CD1c-positive myeloid dendritic cell (primary cell): Measurements from ENCODE around the gene PRKAG2.
A peak's percentile ranks its signal among the peaks of the same experiment; 100 is the strongest.
"Not testable (repeated sequence)": the region's sequence is repeated elsewhere in the genome, so short reads cannot be mapped to it uniquely, and the experiment has no call there.

Experiments
- DNase-seq: peaks from one replicate; pipeline ENCODE4 v3.0.0-alpha.2; 2016; ENCODE audit errors: extremely low spot score

PRKAG2 gene

DNA sequence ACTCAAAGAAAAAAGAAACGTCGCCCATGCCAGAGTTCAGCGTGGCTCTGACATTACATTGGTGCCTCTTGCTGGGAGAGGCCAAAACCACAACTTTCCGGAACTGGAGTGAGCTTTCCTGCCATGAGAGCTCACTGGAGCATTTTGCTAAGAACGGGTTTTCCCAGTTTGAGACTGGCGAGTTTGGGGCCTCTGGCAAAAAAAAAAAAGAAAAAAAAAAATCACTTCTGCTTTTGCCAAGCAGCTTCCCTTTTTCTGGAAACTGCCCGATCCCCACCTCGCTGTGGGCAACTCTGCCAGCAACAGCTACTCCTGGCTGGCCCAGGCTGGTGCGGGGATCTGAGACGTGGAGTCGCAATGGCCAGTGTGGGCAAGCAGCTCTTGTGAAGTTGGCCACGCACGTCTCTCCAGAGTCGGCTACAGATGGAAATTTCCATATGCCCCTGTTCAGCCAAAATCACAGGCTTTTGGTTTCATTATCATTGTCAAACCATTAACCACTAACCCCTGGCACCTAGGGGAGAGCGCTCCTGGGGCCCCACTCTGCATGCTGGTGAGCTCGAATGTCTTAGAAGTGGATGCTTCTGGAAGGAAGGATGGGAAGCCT lies 25.7 kb downstream of the PRKAG2 start:
- peak; percentile 95 for DNase-seq

DNA sequence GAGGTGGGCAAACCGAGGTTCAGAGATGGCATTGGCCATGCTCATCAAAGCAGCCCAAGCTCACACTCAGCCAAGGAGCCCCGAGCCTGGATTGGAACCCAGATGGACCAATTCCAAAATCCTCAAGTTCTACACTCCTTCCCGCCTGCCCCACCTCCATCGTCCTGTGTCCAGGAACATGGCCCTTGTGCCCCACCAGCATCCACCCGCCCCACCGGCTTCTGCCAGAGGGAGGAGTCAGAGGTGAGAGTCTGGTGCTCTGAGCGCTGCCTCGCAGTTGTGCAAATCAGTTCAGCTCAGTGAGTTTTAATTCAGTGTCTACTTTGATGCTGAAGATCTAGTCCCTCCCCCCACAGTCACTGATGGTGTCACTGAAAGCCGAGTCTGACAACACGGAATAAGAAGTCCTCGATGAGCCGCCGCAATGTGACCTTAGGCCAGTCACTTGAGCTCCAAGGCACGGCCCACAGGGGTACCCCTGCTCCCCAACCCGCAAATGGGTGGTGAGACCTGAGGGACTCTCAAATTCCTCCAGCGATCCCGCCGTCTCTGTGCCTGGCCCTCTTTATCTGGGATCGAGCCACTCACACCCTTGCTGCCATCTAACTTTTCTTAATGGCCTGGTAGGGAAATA lies 26.3 kb downstream of the PRKAG2 start:
- DNase-seq: peak; percentile 59

DNA sequence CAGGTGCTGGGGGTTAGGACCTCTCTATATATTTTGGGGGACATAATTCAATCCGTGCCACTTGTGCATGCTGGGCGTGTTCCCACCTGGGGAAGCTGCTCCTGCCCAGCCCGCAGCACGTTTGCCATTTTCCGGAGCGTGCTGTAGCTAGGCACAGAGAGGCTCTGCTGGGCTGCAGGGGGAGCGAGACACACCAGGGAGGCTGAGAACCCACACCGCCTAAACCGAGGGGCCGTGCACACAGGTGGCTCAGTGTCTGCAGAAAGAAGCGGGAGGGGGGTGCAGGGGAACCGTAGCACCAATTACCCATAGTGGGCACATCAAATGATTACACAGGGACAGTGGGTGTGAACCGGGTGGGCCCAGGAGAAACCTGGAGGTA lies 27.0 kb downstream of the PRKAG2 start:
- DNase-seq: no peak

GRCh38 chr7:151849008-151849878 lies 27.7 kb downstream of the PRKAG2 start:
- no peak for DNase-seq

DNA sequence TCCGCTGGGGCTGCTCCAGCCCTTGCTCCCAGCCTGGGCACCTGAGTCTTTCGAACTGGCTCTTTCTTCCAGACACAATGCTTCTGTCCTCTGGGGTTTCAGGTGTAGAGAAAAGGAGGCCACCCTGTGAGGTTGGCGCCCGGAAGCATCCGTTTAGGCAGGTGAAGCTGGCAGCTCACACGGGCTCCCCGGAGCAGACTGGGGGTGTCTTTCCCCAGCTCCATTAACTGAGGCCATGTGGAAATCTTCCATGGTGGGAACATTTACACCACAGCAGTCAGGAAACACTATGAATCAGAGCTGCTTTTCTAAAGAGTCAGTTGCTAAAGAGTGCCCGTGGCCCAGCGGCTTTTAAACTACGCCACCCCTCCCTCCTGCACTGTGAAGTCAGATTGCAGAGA lies 29.2 kb downstream of the PRKAG2 start:
- peak; percentile 46 for DNase-seq

DNA sequence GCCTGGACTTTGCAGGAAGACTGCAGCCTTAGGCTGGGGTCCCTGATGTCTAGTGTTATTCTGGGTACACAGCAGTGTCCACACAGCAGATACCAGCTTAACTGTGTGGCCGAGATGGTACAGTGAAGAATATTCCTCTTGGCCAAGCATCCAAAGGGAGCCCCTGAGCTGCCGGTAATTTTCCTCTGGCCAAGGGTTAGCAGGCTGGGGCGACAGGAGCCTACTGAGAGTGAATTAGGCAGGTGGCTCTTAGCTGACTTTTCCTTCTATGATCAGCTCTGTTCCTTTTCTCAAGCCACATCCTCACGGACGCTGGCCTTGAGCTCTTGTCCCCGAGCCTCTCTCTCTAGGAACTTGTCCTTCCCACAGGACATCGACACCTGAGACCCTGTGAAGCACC lies 29.8 kb downstream of the PRKAG2 start:
- no peak for DNase-seq

DNA sequence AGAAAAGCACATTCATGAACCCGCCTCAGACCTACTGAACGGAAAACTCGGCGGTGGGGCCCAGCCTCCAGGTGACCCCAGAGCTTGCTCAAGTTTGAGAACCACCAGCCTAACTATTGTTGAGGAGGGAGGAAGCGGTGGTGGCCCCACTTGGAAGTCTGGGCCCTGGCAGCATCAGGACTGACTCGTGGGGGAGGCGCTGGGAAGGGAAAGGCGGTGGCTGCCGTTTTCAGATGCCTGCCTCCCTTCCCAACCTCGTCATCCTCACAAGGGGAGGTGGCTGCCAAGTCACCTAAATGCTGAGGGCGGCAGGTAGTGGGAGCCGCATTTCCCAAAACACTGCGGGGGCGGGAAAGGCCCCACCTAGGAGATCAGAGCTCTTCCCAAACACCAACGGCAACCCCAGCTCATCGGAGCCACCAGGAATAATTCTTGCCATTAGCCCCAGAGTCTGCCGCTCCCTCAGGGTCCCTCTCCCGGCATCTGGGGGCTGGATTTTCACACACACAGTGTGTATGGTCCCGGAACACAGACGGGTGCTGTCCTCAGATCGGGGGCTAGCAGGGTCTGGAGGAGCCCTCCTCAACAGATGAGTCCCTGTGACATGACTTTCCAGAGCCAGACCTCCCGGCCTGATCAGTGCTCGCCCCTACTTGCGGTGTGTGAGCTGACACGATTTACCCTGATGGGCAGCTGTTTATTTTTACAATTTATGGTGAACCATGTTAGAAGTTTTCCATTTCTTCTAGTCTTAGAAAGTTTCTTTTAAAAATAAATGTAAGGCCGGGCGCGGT lies 31.3 kb downstream of the PRKAG2 start:
- DNase-seq: no peak

DNA sequence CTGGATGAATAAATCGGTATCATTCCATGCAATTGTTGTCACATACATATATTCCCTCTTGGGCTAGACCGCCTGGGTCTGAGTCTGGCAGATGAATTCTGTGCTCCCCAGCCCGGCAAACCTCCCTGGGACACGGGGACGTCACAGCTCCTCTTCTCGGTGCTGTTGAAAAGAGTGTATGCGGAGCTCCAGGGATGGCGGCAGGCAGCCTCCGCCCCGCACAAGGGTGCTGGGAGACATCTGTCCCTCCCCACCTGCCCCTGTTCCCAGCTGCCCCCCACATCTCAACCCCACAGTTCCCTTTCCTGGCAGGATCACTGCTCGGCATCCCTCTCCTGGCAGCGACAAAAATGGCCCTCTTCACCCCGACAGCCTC lies 32.1 kb downstream of the PRKAG2 start:
- no peak for DNase-seq

DNA sequence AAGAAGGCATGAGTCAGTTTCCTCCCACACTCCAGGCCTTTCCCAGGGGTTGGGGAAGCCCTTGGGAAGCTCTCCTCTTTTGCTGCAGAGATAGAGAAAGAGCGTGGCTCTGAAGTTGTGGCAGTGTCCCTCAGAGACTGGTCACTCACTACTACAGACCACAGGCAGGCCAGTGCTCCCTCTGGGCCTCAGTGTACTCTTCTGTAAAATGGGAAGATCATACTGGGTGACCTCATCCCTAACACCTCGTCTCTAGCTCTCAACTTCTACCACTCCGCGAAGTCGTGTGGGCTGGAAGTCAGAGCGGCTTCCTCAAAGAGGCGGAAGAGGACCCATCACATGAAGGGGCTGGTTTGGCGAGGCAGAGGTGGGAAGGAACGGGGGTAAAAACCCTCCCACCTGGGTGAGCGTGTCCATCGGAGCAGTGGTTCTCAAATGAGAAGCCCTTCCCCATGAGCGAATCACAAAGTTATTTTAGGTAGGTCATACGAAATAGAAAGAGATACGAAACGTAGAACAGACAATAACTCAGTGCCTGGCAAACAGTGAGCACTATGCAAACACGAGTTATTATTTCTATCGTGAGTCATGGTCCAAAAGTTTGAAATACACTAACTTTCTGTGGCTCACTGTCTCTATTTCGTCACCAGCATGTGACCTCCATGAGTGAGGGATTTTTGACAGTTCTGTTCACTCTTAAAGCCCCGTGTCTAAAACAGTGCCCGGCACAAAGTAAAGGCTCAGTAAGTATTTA lies 32.7 kb downstream of the PRKAG2 start:
- DNase-seq: peak; percentile 91

DNA sequence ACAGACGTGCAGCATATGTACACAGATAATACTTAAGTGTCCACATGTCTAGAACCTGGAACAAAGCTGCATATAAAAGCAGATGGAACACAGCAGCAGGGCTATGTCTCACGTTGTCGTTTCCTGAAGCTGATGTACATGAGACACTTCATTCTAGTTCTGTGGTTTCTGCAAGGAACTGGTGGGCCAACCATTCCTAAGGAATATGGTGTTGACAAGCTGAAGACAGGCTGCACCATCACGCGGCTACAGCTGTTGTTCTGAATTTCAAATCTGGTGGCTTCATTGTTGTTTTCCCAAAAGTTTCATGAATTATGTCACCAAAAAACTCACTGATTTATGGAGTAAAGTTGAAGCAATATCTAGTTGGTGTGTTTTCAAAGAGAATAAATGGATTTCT lies 33.7 kb downstream of the PRKAG2 start:
- DNase-seq: no peak

DNA sequence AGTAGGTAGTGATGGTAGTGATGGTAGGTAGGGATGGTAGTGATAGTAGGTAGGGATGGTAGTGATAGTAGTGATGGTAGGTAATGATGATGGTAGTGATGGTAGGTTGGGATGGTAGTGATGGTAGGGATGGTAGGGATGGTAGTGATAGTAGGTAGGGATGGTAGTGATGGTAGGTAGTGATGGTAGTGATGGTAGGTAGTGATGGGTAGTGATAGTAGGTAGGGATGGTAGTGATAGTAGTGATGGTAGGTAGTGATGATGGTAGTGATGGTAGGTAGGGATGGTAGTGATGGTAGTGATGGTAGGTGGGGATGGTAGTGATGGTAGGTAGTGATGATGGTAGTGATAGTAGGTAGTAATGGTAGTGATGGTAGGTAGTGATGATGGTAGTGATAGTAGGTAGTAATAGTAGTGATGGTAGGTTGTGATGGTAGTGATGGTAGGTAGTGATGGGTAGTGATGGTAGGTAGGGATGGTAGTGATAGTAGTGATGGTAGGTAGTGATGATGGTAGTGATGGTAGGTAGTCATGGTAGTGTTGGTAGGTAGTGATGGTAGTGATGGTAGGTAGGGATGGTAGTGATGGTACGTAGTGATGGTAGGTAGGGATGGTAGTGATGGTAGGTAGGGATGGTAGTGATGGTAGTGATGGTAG lies 35.4 kb downstream of the PRKAG2 start:
- DNase-seq: not testable (repeated sequence)

DNA sequence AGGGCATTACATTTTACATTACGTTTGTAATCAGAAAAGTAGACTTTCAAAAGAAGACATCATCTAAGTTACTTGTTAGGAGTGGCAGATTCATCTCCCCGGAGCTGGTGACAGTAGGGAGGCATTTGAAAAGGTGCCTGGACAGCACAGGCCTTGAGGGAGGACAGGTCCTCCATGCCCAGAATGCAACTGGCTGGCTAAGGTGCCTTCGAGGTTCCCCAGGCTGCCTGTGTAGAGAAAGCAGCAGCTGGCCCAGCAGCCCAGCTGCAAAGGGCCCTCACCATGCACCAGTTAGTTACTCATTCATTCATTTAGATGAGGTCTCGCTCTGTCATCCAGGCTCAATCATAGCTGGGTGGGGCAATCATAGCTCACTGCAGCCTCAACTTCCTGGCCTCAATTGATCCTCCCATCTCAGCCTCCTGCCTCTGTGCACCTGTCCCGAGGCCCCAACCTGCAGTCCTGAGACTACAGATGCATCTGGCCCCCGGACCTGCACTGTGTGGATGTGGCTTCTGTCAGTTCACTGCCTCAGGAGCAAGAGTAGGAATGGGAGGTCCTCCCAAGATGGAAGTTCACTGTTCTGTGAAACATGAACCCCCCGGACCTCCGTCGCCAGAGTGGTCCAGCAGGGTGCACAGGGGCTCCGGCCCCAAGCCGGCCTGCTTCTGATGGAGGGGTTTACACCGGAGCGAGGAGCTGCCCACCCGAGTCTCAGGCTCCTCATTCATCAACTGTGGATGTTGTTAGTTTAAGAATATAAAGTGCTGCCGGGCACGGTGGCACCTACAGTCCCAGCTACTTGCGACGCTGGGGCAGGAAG lies 36.6 kb downstream of the PRKAG2 start:
- DNase-seq: no peak

DNA sequence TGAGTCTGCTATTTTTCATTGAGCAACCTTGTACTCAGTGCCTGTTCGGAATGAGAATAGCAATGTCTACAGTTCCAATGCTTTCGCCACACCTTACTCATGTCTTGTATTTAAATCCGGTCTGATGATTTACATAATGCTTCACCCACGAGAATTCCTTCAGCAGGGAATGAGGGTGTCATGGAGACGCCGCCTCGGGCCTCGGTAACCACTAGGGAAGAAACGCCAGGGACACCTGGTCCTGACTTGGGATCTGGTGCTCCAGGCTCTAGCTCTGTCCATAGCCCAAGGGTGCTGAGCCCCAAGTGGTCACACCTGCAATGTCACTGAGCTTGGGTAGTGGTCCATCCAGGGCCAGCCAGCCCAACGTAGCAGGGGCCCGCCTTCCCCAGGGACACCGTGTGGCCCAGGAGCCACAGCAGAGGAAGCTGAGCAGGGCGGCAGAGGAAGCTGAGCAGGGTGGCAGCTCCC lies 37.4 kb downstream of the PRKAG2 start:
- DNase-seq: no peak

- peak; percentile 70 for DNase-seq
Observed at GRCh38 chr7:151838861-151839381, 38.0 kb downstream of the PRKAG2 start.

DNA sequence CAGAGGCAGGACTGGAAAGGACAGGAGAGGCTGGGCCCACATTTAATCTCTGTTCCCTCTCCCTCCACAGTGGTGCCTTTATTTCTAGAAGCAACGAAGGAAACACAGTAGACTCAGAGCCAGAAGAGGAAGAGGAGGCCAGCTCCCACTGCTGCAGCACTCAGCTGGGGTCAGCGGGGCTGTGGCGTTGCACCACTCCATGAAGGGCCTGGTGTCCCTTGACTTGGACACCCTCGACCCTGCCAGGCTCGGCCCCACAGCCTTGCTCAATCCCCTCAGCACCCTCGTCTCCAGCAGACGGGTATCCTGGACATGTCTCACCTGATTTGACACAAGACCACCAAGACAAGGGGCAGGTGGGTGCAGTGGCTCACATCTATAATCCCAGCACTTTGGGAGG lies 38.8 kb downstream of the PRKAG2 start:
- peak; percentile 59 for DNase-seq

DNA sequence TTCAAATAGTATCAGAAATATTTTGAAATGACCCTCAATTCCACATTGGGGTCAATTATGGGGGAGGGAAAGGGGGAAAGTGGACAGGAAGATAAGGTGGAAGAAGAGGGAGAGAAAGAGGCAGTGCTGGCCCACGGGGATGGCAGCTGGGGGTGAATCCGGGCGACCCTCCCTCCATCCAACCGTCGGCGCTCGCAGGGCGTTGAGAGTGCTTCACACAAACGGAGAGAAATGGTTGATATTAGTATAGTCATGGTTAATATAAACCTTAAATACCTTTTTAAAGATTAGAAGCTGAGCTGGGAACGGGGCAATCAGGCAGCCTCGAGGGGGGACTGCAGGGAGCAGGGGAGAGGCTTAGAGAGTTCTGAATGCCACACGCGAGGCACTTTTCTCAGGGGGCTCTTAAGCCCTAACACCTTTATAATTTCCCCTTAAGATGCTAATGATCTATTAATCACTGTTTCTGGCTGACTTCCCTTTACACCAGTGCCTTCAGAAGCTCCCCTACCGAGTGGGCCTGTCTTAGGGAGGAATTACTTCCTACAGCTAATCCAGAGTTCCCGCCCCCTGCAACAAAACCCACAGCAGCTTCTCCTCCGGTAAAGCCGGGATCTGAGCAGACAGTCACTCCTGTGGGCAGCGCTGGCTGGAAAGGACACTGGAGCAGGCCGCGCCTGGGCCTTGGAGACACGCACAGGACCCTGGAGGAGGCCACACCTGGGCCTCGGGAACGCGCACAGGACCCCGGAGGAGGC lies 39.5 kb downstream of the PRKAG2 start:
- peak; percentile 76 for DNase-seq

DNA sequence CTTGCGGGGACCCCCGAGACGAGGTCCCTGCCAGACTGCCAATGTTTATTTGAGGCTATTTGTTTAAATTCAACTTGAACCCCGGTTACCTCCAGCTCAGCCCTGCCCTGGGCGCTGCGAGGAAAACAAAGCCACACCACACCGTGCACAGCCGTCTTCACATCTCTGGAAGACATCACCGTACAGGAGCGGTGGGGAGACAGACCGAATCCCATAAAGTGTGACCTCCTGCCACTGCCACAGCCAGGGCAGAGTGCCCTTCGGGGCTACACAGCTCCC lies 40.0 kb downstream of the PRKAG2 start:
- DNase-seq: no peak

GRCh38 chr7:151836191-151836926 lies 40.6 kb downstream of the PRKAG2 start:
- DNase-seq: no peak
